Epithelial cell of proximal tubule (primary cell): ENCODE measurements around the gene PCNA. TPM values are rescaled to one million over a fixed set of nuclear protein-coding genes. Genes with fewer than 3 reads are reported as not detected.
"Not testable (repeated sequence)": the region's sequence is repeated elsewhere in the genome, so short reads cannot be mapped to it uniquely, and the experiment has no call there.

Experiments used
- DNase-seq: peaks from one replicate; pipeline ENCODE4 v3.0.0-alpha.2; 2011; ENCODE audit warnings: low read depth
- H3K4me3 ChIP-seq: 2 replicates; pipeline ENCODE4 v1.5.1; 2011; ENCODE audit warnings: low read depth, mild to moderate bottlenecking, low read length
- total RNA-seq: library from RNA; depleted of rRNA; stranded (reverse); fragments of >200 nt; gene quantifications from 2 replicates; pipeline ENCODE4 v1.2.3, GENCODE V29; 2015
- TF ChIP-seq, protein P1 (sequence below): conservative IDR thresholded peaks from 2 replicates; pipeline ENCODE4 v1.5.1; 2012; ENCODE audit warnings: low read depth, mild to moderate bottlenecking, low read length

Gene PCNA
- total RNA-seq, 1 donor from 2014 or later = 327 TPM

DNA sequence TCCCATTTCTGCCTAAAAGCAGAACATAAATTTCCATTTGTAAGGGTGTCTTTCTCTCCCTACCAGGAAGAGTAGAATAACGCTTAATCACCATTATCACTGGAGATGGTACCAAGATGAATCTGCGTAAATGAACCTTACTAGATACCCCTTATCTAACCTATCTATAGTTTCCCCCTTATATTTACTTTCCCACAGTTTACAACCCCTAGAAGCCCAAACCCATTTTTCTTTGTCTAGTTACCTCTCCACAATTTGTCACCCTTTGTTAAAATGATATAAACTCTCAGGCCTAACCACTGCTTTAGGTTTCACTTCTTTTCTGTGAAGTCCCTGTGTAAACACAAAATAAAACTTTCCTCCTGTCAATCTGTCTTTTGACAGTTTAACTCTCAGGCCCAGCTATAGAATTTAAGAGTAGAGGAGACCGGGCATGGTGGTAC, 45.5 kb downstream of the PCNA start:
- TF ChIP-seq, protein P1, sequence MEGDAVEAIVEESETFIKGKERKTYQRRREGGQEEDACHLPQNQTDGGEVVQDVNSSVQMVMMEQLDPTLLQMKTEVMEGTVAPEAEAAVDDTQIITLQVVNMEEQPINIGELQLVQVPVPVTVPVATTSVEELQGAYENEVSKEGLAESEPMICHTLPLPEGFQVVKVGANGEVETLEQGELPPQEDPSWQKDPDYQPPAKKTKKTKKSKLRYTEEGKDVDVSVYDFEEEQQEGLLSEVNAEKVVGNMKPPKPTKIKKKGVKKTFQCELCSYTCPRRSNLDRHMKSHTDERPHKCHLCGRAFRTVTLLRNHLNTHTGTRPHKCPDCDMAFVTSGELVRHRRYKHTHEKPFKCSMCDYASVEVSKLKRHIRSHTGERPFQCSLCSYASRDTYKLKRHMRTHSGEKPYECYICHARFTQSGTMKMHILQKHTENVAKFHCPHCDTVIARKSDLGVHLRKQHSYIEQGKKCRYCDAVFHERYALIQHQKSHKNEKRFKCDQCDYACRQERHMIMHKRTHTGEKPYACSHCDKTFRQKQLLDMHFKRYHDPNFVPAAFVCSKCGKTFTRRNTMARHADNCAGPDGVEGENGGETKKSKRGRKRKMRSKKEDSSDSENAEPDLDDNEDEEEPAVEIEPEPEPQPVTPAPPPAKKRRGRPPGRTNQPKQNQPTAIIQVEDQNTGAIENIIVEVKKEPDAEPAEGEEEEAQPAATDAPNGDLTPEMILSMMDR = no peak
- H3K4me3 ChIP-seq = no peak overlapping the region
- no peak for DNase-seq

DNA sequence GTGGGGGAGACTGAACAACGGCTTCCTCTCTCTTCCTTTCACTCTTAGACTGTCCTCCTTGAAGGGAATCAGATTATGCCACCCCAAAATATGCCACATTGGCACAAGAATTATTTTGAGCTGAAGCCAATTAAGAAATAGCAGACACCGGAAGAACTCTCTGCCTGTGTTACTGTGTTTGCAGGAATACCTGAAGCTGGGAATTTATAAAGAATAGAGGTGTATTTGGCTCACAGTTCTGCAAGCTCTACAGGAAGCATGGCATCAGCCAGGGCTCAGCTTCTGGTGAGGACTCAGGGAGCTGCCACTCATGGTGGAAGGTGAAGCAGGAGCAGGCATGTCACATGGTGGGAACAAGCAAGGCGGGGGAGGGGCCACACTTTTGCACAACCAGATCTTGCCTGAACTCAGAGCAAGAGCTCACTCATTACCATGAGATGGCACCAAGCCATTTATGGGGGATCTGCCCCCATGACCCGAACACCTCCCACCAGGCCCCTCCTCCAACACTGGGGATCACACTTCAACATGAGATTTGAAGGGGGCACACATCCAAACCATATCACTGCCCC, 46.0 kb downstream of the PCNA start:
- TF ChIP-seq, protein P1 = no peak
- no peak overlapping the region for H3K4me3 ChIP-seq
- no peak for DNase-seq

DNA sequence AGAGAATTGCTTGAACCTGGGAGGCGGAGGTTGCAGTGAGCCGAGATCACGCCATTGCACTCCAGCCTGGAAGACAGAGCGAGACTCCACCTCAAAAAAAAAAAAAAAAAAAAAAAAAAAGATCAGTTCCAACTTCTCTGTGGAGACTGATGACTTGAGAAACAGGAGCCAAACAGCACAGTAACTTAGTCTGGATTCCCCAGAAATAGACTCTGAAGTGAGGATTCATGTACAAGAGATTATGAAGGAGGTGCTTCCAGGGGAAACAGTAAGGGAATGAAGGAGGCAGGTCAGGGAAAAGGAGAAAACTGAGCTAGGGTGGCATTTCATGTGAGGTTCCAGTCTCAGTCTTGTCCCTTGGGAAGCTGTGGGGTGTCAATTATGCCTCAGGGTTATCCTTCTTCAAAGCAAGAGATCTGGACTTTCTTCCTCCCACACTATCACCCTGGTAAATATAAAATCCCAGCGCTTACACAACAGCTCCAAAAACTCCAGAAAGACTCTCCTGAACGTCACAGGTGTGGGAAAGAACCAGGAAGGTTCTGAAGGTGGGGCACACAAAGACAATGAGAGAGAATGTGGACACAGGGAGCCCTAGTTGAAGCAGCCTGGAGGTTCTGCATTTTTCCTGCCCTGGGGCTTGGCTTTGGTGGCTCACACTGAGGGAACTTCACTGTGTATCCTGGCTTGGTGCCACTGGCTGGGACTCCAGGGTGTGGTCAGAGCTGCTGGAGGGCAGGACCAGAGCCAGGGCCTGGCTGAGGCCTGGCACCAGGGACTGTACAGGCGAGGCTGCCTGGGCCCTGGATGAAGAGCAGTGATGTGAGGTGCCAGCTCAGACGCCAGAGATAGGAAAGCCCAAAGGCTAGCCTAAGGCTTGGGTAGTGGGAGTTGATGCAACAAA, 46.8 kb downstream of the PCNA start:
- TF ChIP-seq, protein P1 = no peak
- no peak overlapping the region for H3K4me3 ChIP-seq
- no peak for DNase-seq

DNA sequence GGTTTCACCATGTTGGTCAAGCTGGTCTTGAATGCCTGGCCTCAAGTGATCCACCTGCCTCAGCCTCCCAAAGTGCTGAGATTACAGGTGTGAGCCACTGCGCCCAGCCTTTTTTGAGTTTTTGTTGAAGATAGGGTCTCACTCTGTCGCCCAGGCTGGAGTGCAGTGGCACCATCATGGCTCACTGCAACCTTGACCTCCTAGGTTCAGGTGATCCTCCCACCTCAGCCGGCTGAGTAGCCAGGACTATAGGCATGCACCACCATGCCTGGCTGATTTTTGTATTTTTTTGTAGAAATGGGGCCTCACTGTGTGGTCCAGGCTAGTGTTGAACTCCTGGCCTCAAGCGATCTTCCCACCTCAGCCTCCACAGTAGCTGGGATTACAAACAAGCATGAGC, 47.8 kb downstream of the PCNA start:
- DNase-seq, H3K4me3 ChIP-seq: not testable (repeated sequence)

DNA sequence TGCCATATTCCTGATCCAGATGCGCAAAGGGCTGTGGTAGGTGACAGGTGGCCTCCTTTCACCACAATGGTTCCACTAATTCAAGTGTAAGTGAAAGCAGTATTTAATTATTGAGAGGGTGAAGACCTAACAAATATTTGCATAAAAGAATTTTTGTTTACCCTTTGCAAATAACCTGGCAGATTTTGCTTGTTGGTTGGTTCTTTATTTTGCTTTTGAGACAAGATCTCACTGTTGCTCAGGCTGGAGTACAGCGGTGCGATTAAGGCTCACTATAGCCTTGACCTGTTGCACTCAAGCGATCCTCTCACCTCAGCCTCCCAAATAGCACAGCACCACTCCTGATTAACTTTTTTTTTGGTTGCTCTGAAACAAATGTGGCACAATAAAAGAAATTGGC, 49.2 kb downstream of the PCNA start:
- TF ChIP-seq, protein P1 = no peak
- H3K4me3 ChIP-seq = no peak overlapping the region
- DNase-seq = no peak

DNA sequence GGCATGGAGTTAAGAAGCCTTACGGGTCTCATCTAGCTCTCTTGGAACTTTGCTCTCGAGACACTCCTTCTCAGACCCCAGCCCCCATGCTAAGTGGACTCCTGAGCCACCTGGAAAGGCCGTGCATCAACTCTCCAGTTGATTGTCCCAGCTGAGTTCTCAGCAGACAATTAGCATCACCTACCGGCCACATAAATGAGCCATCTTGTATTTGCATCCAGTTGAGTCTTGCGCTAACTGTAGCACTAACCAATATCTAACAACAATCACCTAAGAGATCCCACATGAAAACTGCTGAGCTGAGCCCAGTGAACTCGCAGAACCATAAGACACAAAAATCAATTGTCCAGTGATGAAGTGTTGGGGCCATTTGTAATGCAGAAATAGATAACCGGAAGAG, 49.7 kb downstream of the PCNA start:
- TF ChIP-seq, protein P1 = no peak
- H3K4me3 ChIP-seq = no peak overlapping the region
- DNase-seq = no peak

DNA sequence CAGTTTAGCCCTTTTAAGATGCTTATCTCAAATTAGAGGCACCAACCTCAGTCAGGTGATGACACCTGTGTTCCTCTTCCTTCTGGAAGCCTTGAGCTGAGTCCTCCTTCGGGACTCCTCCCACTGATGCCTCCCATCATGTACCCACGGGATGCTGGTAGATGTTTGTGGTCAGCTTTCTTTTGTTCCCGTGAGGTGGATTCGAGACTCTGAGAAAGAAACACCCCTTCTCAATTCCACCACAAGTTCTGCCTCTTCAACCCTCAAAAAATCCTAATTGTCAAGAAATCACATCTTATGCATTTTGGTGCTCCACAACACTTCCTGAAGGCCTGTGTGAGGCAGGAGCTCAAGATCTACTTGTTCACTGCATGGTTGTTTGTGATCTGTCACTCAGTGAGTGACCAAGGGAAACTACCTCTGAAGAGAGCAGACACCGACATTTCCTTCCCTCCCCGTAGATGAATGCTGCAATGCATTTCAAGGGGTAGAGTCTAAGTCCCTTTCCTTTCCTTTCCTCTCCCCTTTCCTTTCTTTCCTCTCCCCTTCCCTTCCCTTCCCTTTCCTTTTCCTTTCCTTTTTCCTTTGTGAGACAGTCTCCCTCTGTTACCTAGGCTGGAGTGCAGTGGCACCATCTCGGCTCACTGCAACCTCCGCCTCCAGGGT, 50.5 kb downstream of the PCNA start:
- TF ChIP-seq, protein P1 = no peak
- no peak overlapping the region for H3K4me3 ChIP-seq
- no peak for DNase-seq
